Caco-2 (cell line): ENCODE data around the gene JAG2. TPM values are rescaled to one million over a fixed set of nuclear protein-coding genes. Genes with fewer than 3 reads are reported as not detected.

Experiments used
- BruUV-seq: library from RNA; stranded (reverse); fragments of 400-500 nt; replicated peaks from 2 replicates; lab custom pipeline; 2021; lab: Mats Ljungman, UMichigan
- CTCF ChIA-PET: fragments of 300-600 bp; sonication (Branson Sonifier 250); formaldehyde crosslinking; loops from one replicate; lab custom pipeline; 2022; ENCODE audit warnings: antibody characterized with exemption; lab: Charles Lee
- POLR2A ChIA-PET: fragments of 300-600 bp; sonication (Branson Sonifier 250); formaldehyde crosslinking; loops from one replicate; lab custom pipeline; 2022; ENCODE audit warnings: antibody characterized with exemption; lab: Charles Lee
- DNase-seq, 2 experiments: peaks; one replicate each; pipeline versions ENCODE4 v3.0.0 to v3.0.0-alpha.2; 2020 to 2022
- H3K27me3 ChIP-seq: replicated peaks from 2 replicates; pipeline ENCODE4 v1.6.0; 2011; ENCODE audit warnings: low read length; ENCODE audit not compliant: control insufficient read depth, insufficient read depth
- H3K36me3 ChIP-seq: 2 replicates; pipeline ENCODE4 v1.5.1; 2011; ENCODE audit warnings: low read length; ENCODE audit not compliant: control insufficient read depth, insufficient read depth
- H3K4me1 ChIP-seq: fragments of 250-450 bp; sonication (Bioruptor Pico); 2 replicates; pipeline ENCODE4 v1.5.1; 2020; ENCODE audit warnings: mild to moderate bottlenecking
- H3K4me3 ChIP-seq: 2 replicates; pipeline ENCODE4 v1.5.1; 2011; ENCODE audit warnings: low read depth, mild to moderate bottlenecking, control low read depth, low read length
- H3K9me3 ChIP-seq: fragments of 250-450 bp; sonication (Bioruptor Pico); 2 replicates; pipeline ENCODE4 v1.5.1; 2020; ENCODE audit warnings: mild to moderate bottlenecking, moderate library complexity
- H3K27ac Mint-ChIP-seq: one replicate; pipeline ENCODE4 v1.8.0; 2022; ENCODE audit warnings: mixed read lengths; ENCODE audit not compliant: unreplicated experiment
- H3K27me3 Mint-ChIP-seq: one replicate; pipeline ENCODE4 v1.8.0; 2022; ENCODE audit warnings: mixed read lengths; ENCODE audit not compliant: insufficient read depth, unreplicated experiment
- H3K36me3 Mint-ChIP-seq: one replicate; pipeline ENCODE4 v1.8.0; 2022; ENCODE audit warnings: mild to moderate bottlenecking, mixed read lengths; ENCODE audit not compliant: insufficient read depth, unreplicated experiment
- H3K4me1 Mint-ChIP-seq: one replicate; pipeline ENCODE4 v1.8.0; 2022; ENCODE audit warnings: low read depth, mixed read lengths; ENCODE audit not compliant: unreplicated experiment
- H3K4me3 Mint-ChIP-seq: one replicate; pipeline ENCODE4 v1.8.0; 2022; ENCODE audit warnings: mild to moderate bottlenecking, moderate library complexity, mixed read lengths; ENCODE audit not compliant: unreplicated experiment
- H3K9me3 Mint-ChIP-seq: one replicate; pipeline ENCODE4 v1.8.0; 2022; ENCODE audit warnings: mixed read lengths; ENCODE audit not compliant: unreplicated experiment
- intact Hi-C: fragments of 100-400 bp; cut with micrococcal nuclease; formaldehyde crosslinking; loops from one replicate; pipeline ENCODE4 v1.10.0; 2022; ENCODE audit not compliant: unreplicated experiment
- total RNA-seq: library from RNA; stranded (reverse); gene quantifications from 2 replicates; pipeline ENCODE4 v1.2.3, GENCODE V29; 2022
- TF ChIP-seq, protein P1 (sequence below), 2 experiments: fragments of 200-600 bp in 1 of 2; IDR thresholded peaks; 1 replicate in 1 of 2; 2 replicates in 1 of 2; pipeline versions ENCODE4 v1.5.1 to v1.8.0; 2011 to 2022; ENCODE audit warnings: antibody characterized with exemption in 1 of 2, control low read depth in 1 of 2, inconsistent platforms in 1 of 2, low read depth in 1 of 2, low read length in 1 of 2, mild to moderate bottlenecking in 1 of 2, moderate library complexity in 1 of 2; ENCODE audit not compliant: insufficient read depth in 1 of 2, severe bottlenecking in 1 of 2, unreplicated experiment in 1 of 2

Gene JAG2
- total RNA-seq, 1 experiment from 2014 or later = 43.0 TPM

GRCh38 chr14:105158794-105159193 is 9.8 kb downstream of the JAG2 start:
- no peak overlapping the region for H3K4me3 Mint-ChIP-seq
- POLR2A ChIA-PET = no interaction called here

GRCh38 chr14:105157872-105158271 is 10.7 kb downstream of the JAG2 start:
- POLR2A ChIA-PET = no interaction called here
- Histone ChIP-seq H3K36me3 (no peaks in the 10 kb centered on the region), H3K27me3 (no peaks in the 10 kb centered on the region), H3K9me3 (no peaks in the 10 kb centered on the region), H3K4me3 (no peak overlapping the region), H3K4me1 (no peaks in the 10 kb centered on the region)
- no TSS peak for BruUV-seq
- H3K27ac Mint-ChIP-seq = no peak overlapping the region
- DNase-seq = no peak
- TF ChIP-seq, protein P1, sequence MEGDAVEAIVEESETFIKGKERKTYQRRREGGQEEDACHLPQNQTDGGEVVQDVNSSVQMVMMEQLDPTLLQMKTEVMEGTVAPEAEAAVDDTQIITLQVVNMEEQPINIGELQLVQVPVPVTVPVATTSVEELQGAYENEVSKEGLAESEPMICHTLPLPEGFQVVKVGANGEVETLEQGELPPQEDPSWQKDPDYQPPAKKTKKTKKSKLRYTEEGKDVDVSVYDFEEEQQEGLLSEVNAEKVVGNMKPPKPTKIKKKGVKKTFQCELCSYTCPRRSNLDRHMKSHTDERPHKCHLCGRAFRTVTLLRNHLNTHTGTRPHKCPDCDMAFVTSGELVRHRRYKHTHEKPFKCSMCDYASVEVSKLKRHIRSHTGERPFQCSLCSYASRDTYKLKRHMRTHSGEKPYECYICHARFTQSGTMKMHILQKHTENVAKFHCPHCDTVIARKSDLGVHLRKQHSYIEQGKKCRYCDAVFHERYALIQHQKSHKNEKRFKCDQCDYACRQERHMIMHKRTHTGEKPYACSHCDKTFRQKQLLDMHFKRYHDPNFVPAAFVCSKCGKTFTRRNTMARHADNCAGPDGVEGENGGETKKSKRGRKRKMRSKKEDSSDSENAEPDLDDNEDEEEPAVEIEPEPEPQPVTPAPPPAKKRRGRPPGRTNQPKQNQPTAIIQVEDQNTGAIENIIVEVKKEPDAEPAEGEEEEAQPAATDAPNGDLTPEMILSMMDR (IDR thresholded peaks at IDR 0.05; ENCODE audit: insufficient read depth in 1 of 2, low read depth in 1 of 2, low read length in 1 of 2, severe bottlenecking in 1 of 2, unreplicated experiment in 1 of 2) = no peak
- no peaks in the 10 kb centered on the region for H3K4me1 Mint-ChIP-seq
- CTCF ChIA-PET = no interaction called here
- H3K4me3 Mint-ChIP-seq = no peak overlapping the region
- no peaks in the 10 kb centered on the region for H3K36me3 Mint-ChIP-seq
- intact Hi-C loops = no loop called here
- H3K9me3 Mint-ChIP-seq = no peaks in the 10 kb centered on the region
- no peaks in the 10 kb centered on the region for H3K27me3 Mint-ChIP-seq

More at GRCh38 chr14:105158794-105159193, 9.8 kb downstream of the JAG2 start:
- H3K9me3 ChIP-seq = no peaks in the 10 kb centered on the region
- TF ChIP-seq, protein P1 (IDR thresholded peaks at IDR 0.05; ENCODE audit: insufficient read depth in 1 of 2, low read depth in 1 of 2, low read length in 1 of 2, severe bottlenecking in 1 of 2, unreplicated experiment in 1 of 2) = no peak
- intact Hi-C loops = no loop called here
- CTCF ChIA-PET = no interaction called here
- no peaks in the 10 kb centered on the region for H3K27me3 ChIP-seq
- Mint-ChIP-seq H3K27ac (no peak overlapping the region), H3K9me3 (no peaks in the 10 kb centered on the region), H3K27me3 (no peaks in the 10 kb centered on the region), H3K4me1 (no peaks in the 10 kb centered on the region), H3K36me3 (no peaks in the 10 kb centered on the region)
- no TSS peak for BruUV-seq
- DNase-seq = no peak
- no peaks in the 10 kb centered on the region for H3K4me1 ChIP-seq
- H3K4me3 ChIP-seq = no peak overlapping the region
- H3K36me3 ChIP-seq = no peaks in the 10 kb centered on the region

DNA sequence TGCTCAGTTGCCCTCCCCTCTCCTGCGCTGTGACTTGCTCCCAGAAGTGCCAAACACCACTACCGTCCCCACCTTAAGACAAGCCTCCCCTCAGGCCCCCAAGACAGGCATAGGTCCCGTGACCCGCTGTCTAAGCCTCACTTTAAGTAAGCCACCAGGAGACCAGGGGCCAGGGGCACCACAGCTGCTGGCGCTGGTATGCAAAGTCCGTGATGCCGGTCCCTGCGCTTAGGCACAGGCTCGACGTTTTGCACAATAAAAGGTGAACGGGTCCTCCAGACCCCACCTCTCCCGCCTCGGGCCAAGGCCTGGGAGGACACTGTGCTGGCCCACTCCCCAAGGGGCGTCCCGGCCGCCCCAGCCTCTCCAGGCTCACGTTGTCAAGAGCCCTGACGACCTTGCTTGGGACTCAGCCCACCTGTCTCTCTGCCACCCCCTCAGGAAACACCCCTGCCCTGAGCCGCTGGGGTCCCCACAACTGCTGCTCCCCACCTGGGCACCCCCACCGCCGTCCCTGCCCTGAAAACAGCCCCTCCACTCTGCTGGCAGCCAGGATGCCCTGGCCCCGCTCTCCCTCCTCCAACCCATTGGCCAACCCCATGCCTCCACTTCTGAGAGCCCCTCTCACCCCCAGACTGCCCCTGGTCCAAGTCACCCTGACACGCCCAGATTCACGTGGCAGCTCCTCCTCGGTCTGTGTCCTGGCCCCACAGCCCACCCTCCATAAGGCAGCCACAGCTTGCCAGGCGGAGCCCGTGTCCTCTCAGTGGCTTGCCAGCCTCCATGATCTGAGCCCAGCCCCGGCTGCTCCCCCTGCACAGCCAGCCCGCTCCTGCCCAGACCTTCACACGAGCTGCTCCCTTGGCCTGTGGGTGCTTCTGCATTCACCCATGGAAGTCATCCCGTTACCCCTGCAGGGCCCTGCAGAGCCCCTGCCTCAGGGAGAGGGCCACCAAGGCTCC is 11.9 kb downstream of the JAG2 start:
- H3K27me3 ChIP-seq = no peaks in the 10 kb centered on the region
- no peaks in the 10 kb centered on the region for H3K27me3 Mint-ChIP-seq
- no peak overlapping the region for H3K27ac Mint-ChIP-seq
- TF ChIP-seq, protein P1 (IDR thresholded peaks at IDR 0.05; ENCODE audit: insufficient read depth in 1 of 2, low read depth in 1 of 2, low read length in 1 of 2, severe bottlenecking in 1 of 2, unreplicated experiment in 1 of 2) = no peak
- no peaks in the 10 kb centered on the region for H3K9me3 ChIP-seq
- H3K36me3 Mint-ChIP-seq = no peaks in the 10 kb centered on the region
- H3K9me3 Mint-ChIP-seq = no peaks in the 10 kb centered on the region
- DNase-seq = no peak
- intact Hi-C loops = no loop called here
- ChIA-PET POLR2A (no interaction called here), CTCF (no interaction called here)
- no peak overlapping the region for H3K4me3 ChIP-seq
- no peaks in the 10 kb centered on the region for H3K36me3 ChIP-seq
- no peaks in the 10 kb centered on the region for H3K4me1 Mint-ChIP-seq
- H3K4me1 ChIP-seq = no peaks in the 10 kb centered on the region
- H3K4me3 Mint-ChIP-seq = no peak overlapping the region
- no TSS peak for BruUV-seq
